Adrenal gland (tissue), 12 donors: ENCODE data around the gene ITPKB. TPM values are rescaled to one million over a fixed set of nuclear protein-coding genes. Genes with fewer than 3 reads are reported as not detected.
A peak's percentile ranks its signal among the peaks of the same experiment; 100 is the strongest.

Source experiments
- DNase-seq, 7 donors: peaks; one replicate each; pipeline ENCODE4 v3.0.0-alpha.2; 2019 to 2020
- H3K27ac ChIP-seq, 5 donors: fragments of 200-600 bp; sonication (generic) in 4 of 5; 1 replicate in 3 of 5; 2 replicates in 2 of 5; pipeline versions ENCODE4 v1.5.1 to v1.8.0; 2016 to 2020; ENCODE audit warnings: mild to moderate bottlenecking in 1 of 5
- H3K27me3 ChIP-seq: fragments of 200-600 bp; 2 replicates; pipeline ENCODE4 v1.8.0; 2021
- H3K36me3 ChIP-seq, 2 donors: fragments of 200-600 bp; replicated peaks in 1 of 2; 1 replicate in 1 of 2; 2 replicates in 1 of 2; pipeline versions ENCODE4 v1.5.1 to v1.8.0; 2018 to 2022
- H3K4me1 ChIP-seq, 2 donors: fragments of 200-600 bp; replicated peaks in 1 of 2; 1 replicate in 1 of 2; 2 replicates in 1 of 2; pipeline versions ENCODE4 v1.5.1 to v1.8.0; 2018 to 2021
- H3K4me3 ChIP-seq, 4 donors: fragments of 200-600 bp; sonication (generic) in 3 of 4; one replicate each; pipeline ENCODE4 v1.5.1; 2016 to 2018
- H3K9me3 ChIP-seq, 3 donors: fragments of 200-600 bp; sonication (generic) in 1 of 3; replicated peaks in 1 of 3; 1 replicate in 2 of 3; 2 replicates in 1 of 3; pipeline versions ENCODE4 v1.5.1 to v1.8.0; 2016 to 2021
- CTCF ChIP-seq, 6 experiments: fragments of 450-650 bp in 4 of 6; fragments of 200-600 bp in 2 of 6; sonication (generic) in 1 of 6; IDR thresholded peaks; 1 replicate in 5 of 6; 2 replicates in 1 of 6; pipeline versions ENCODE4 v1.5.1 to v1.8.0; 2016 to 2021; ENCODE audit warnings: antibody characterized with exemption in 6 of 6, mild to moderate bottlenecking in 2 of 6, moderate library complexity in 1 of 6
- POLR2A ChIP-seq, 2 donors: fragments of 450-650 bp; IDR thresholded peaks; one replicate each; pipeline ENCODE4 v1.6.1; 2017; ENCODE audit warnings: antibody characterized with exemption in 2 of 2, mild to moderate bottlenecking in 2 of 2, moderate library complexity in 1 of 2
- WGBS, 4 donors: extraction: QIAGEN DNeasy Blood & Tissue Kit in 2 of 4; methylation state at CpG; one replicate each; pipeline versions ENCODE4 v1.1.5 to v1.1.7; 2013 to 2017; 5-methylcytosine and 5-hydroxymethylcytosine counted together
- intact Hi-C, 2 donors: fragments of 100-400 bp; cut with DNase I; formaldehyde crosslinking; loops; one replicate each; pipeline versions ENCODE4 v1.14.1 to v1.15.0; 2022 to 2023
- polyA plus RNA-seq, 3 donors: library from polyadenylated mRNA; stranded (reverse); fragments of 200-250 nt in 2 of 3; fragments of 350-450 nt in 1 of 3; fragmentation: Illumina TruSeq in 1 of 3; extraction: RNeasy Lipid Tissue Mini Kit (QIAGEN cat#74804) in 1 of 3; gene quantifications; one replicate each; pipeline ENCODE4 v1.2.3, GENCODE V29; 2013 to 2014
- total RNA-seq, 9 donors: library from RNA; depleted of rRNA in 4 of 9; stranded (reverse); fragments of >200 nt in 4 of 9; fragments of 120-200 nt in 1 of 9; fragmentation: NEBNext Ultra II Directional in 1 of 9; extraction: Animal tissue kit (Norgen Biotek cat#: 25700) in 1 of 9; gene quantifications; one replicate each; pipeline versions ENCODE4 v1.1.0 to v1.2.4, GENCODE V29; 2013 to 2023
- donor health status: healthy with polysubstance abuse.
- donor health status: Bipolar disorder and iron deficiency.
- donor health status: DM: yes; HTN: yes; CAD: no.
- donor health status: DM: no; HTN: no; CAD: no.
- donor health status: DM: no; HTN: no; CAD: no.
- donor health status: DM: yes; HTN: yes; CAD: no.

ITPKB gene
- total and polyA plus RNA-seq, 12 donors, result 2.3 to 22.7 (median 13.0) TPM

GRCh38 chr1:226652613-226653012 lies 86.5 kb downstream of the ITPKB start:
- DNase-seq, result no peak
- H3K27ac ChIP-seq, result no peak overlapping the region
- WGBS, 4 donors, result 88 to 97% (median 93%) methylated on average over 3 to 6 of the region's 6 CpGs
- H3K4me1 ChIP-seq, result peaks cover 8 to 21% of the 10 kb centered on the region in 2 donors
- intact Hi-C loops, result loop anchor here in 1 of 2 donors (10.0 kb wide), 1 partner anchor 82 kb away; the partner anchor contains the start of gene ITPKB
- TF ChIP-seq CTCF (IDR thresholded peaks at IDR 0.05), result no peak
- TF ChIP-seq POLR2A (IDR thresholded peaks at IDR 0.05), result no peak
- H3K9me3 ChIP-seq, result no peaks in the 10 kb centered on the region
- no peak overlapping the region for H3K4me3 ChIP-seq
- peaks cover 0 to 9% of the 10 kb centered on the region in 2 donors for H3K36me3 ChIP-seq
- H3K27me3 ChIP-seq, result no peaks in the 10 kb centered on the region

- H3K4me1 ChIP-seq, result peaks cover 2 to 14% of the 10 kb centered on the region in 2 donors
- no peak for TF ChIP-seq CTCF (IDR thresholded peaks at IDR 0.05)
- no peak for TF ChIP-seq POLR2A (IDR thresholded peaks at IDR 0.05)
- H3K4me3 ChIP-seq, result no peak overlapping the region
- no peaks in the 10 kb centered on the region for H3K27me3 ChIP-seq
- H3K27ac ChIP-seq, result no peak overlapping the region
- 46 to 77% (median 68%) methylated on average over 3 to 4 of the region's 4 CpGs for WGBS, 4 donors
- intact Hi-C loops, result loop anchor here in 1 of 2 donors (10.0 kb wide), 1 partner anchor 83 kb away; the partner anchor contains the start of gene ITPKB
- H3K9me3 ChIP-seq, result no peaks in the 10 kb centered on the region
- peak in 1 of 7 donors; percentile 31 for DNase-seq
- H3K36me3 ChIP-seq, result peaks cover 0 to 18% of the 10 kb centered on the region in 2 donors
Measured at GRCh38 chr1:226651732-226652105, 87.4 kb downstream of the ITPKB start.

GRCh38 chr1:226651041-226651731 lies 87.9 kb downstream of the ITPKB start:
- DNase-seq, result no peak
- WGBS, 4 donors, result 88 to 92% (median 90%) methylated on average over 12 of the region's 12 CpGs
- Histone ChIP-seq H3K27ac (no peak overlapping the region), H3K27me3 (no peaks in the 10 kb centered on the region), H3K4me3 (no peak overlapping the region), H3K9me3 (no peaks in the 10 kb centered on the region), H3K4me1 (peaks cover 0 to 10% of the 10 kb centered on the region in 2 donors), H3K36me3 (peaks cover 0 to 18% of the 10 kb centered on the region in 2 donors)
- TF ChIP-seq CTCF (IDR thresholded peaks at IDR 0.05), result no peak
- TF ChIP-seq POLR2A (IDR thresholded peaks at IDR 0.05), result no peak
- intact Hi-C loops, result loop anchor here in 1 of 2 donors (10.0 kb wide), 1 partner anchor 84 kb away; the partner anchor contains the start of gene ITPKB

GRCh38 chr1:226650236-226650841 lies 88.7 kb downstream of the ITPKB start:
- 78 to 81% (median 79%) methylated on average over 8 to 11 of the region's 11 CpGs for WGBS, 4 donors
- Histone ChIP-seq H3K4me1 (peaks cover 0 to 7% of the 10 kb centered on the region in 2 donors), H3K9me3 (no peaks in the 10 kb centered on the region), H3K4me3 (no peak overlapping the region), H3K27ac (no peak overlapping the region), H3K27me3 (no peaks in the 10 kb centered on the region), H3K36me3 (peaks cover 0 to 18% of the 10 kb centered on the region in 2 donors)
- TF ChIP-seq POLR2A (IDR thresholded peaks at IDR 0.05), result no peak
- TF ChIP-seq CTCF (IDR thresholded peaks at IDR 0.05), result no peak
- DNase-seq, result no peak
- intact Hi-C loops, result loop anchor here in 1 of 2 donors (10.0 kb wide), 1 partner anchor 84 kb away; the partner anchor contains the start of gene ITPKB
